Measurements from ENCODE around the gene NPEPL1.

Gene NPEPL1

GRCh38 chr20:58711266-58712051 is 18.9 kb downstream of the NPEPL1 start:
- in situ Hi-C loops (cut with HindIII; ENCODE audit: low sequenced_read_pairs), result no loop called here

- in situ Hi-C loops (cut with HindIII; ENCODE audit: low sequenced_read_pairs), result no loop called here
These were observed 19.7 kb downstream of the NPEPL1 start for GRCh38 chr20:58712151-58712791.

GRCh38 chr20:58712806-58713731 is 20.5 kb downstream of the NPEPL1 start:
- in situ Hi-C loops (cut with HindIII; ENCODE audit: low sequenced_read_pairs), result no loop called here

- in situ Hi-C loops (cut with HindIII; ENCODE audit: low sequenced_read_pairs), result no loop called here
These were observed 21.3 kb downstream of the NPEPL1 start for GRCh38 chr20:58713801-58714339.

DNA sequence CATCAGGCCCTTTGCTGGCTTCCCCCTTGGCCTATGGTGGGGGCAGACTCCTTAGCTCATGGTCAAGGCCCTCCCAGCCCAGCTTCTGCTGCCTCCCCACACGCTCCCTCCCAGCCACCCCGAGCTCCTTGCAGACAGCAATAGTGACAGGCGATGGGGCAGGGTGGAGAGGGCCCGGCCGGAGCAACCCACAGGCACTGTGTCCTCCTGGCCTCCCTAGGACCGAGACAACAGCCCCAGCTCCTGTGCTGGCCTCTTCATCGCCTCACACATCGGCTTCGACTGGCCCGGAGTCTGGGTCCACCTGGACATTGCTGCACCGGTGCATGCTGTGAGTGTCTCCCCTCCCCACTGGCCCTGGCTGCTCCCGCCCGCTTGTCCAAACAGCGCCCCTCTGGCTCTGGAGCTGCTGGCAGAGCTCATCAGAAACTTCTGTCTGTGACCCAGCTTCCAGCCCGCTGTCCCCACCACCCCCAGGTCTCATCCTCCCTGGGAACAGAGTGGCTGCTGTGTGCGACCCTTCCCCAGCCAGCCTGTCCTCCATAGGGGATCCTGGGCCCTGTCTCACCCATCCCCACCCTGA is 21.8 kb downstream of the NPEPL1 start:
- in situ Hi-C loops (cut with HindIII; ENCODE audit: low sequenced_read_pairs), result no loop called here

DNA sequence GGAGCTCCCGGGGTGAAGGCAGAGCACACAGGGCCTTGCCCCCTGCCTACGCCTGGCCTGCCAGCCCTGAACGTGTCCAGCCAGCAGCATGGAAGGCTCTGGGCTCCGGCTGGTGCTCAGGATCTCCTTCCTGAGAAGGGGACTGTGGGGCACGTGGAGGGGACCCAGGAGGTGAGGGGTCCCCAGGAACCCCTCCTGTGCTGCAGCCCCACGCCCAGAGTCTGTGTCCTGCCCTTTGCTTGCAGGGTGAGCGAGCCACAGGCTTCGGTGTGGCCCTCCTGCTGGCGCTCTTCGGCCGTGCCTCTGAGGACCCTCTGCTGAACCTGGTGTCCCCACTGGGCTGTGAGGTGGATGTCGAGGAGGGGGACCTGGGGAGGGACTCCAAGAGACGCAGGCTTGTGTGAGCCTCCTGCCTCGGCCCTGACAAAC is 22.3 kb downstream of the NPEPL1 start:
- in situ Hi-C loops (cut with HindIII; ENCODE audit: low sequenced_read_pairs), result no loop called here

GRCh38 chr20:58715391-58715800 is 22.8 kb downstream of the NPEPL1 start:
- in situ Hi-C loops (cut with HindIII; ENCODE audit: low sequenced_read_pairs), result no loop called here

DNA sequence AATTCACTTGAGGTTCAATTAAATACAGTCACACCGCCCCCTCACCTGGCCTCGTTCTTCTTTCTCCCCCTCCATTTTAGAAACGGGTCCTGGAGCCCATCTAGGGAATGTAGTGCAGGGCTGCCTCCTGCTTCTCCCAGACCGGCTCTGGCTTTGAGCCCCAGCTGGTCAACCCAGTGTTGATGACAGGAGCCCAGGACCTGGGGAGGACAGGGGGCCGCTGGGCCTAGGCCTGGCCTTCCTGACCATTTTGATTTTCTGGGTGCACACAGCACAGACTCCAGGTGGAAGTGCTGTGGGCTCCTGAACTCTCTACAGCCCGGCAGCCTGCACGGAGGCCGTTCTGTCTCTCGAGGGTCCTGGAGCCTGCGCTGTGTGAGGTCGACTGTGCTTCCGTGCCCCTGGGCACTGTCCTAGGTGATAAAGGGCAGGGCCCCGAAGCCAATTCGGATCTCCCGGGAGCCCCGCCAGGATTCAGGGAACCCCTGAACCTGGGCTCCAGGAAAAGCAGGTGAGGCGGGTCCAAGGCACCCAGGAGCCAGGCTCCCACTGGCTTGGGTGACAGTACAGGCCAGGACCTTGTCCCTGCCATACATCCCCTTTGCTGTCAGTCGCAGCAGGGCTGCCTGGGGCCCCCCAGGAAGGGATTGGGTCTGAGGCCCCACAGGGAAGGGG is 23.3 kb downstream of the NPEPL1 start:
- in situ Hi-C loops (cut with HindIII; ENCODE audit: low sequenced_read_pairs), result no loop called here

DNA sequence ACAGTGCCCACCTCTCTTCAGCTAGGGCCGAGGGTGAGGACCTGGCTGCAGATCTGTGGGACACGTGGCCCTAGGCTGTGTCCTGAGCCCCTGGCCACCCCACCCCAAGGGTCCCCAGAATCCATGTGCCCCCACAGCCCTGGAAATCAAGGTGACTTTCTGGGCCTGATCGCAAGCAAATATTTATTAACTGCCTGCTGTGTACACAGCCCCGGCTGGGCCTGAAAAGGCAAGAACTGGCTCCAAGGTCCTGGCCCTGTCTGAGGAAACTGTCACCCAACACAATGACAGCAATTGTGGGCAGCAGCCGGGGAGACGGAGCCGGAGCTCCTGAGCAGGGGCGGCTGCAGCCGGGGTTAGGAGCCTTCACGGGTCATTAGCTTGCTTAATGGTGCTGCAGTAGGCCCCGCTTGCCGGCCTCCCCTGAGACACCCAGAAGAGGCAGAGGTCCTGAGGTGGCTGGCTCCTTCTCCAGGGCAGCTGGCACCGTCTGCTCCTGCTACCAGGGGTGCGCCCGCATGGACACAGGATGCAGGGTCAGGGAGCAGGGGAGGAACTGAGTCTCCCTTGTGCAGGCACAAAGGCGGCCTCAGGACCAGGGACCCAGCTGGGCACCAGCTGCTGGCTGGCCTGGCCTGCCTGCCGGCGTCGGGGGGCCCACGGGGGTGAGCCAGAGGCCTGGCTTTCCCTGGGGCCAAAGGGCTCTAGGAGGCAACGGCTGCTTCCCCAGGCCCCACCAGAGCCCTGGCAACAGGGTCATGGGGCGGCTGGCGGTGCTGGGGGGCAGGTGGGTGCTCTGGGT is 24.1 kb downstream of the NPEPL1 start:
- in situ Hi-C loops (cut with HindIII; ENCODE audit: low sequenced_read_pairs), result no loop called here

DNA sequence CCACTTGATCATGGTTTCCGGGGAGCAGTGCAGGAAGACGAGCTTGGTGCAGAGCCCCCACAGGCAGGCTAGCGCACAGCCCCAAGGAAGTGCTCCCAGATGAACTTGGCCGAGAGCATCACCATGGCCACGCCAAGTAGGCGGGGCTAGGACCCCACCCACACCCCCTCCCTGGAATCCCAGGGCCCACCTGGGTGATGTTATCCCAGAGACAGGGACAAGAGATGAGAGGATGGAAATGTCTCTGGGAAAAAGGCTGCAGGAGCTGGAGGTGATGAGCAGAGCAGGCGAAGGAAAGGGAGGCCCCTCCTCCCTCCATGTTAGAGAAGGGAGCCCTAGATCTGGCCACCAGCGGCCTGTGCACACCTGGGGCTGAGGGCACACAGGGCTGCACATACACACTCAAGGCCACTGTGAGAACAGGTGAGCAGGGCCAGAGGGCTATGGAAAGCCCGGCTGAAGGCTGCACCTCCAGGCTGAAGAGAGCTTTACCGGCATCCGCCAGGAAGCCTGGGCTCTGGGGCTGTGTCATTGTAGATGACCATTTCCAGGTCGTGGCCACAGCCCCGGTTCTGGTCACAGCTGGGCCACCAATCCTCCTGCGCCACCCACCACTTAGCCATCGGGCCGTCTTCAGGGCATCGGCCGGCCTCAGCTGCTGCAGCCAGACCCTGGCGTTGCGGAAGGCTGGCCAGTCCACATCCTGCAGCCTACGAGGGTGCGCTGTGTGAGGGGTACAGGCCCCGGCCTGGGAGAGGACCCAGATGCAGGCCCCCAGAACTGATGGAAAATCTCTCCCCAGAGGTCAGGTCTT is 24.9 kb downstream of the NPEPL1 start:
- in situ Hi-C loops (cut with HindIII; ENCODE audit: low sequenced_read_pairs), result no loop called here

GRCh38 chr20:58718121-58718563 is 25.5 kb downstream of the NPEPL1 start:
- in situ Hi-C loops (cut with HindIII; ENCODE audit: low sequenced_read_pairs), result no loop called here

DNA sequence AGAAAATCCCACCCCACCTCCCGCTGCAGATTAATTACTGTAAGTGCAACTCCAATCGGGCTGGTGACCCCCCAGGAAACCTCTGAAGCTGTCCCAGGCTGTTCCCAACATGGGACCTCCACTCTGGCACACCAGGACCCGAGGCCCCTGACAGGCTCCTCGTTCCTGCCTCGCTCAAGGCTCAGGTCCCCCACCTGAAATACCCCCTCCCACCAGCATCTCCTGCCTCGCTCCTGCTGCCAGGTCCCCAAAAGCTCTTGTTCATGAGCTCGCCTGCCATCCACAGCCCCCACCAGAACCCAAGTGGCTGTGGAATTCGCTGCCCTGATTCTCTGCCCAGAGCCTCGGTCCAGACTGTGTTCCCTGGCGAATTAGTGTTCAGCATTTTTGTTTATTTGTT is 26.1 kb downstream of the NPEPL1 start:
- in situ Hi-C loops (cut with HindIII; ENCODE audit: low sequenced_read_pairs), result no loop called here

DNA sequence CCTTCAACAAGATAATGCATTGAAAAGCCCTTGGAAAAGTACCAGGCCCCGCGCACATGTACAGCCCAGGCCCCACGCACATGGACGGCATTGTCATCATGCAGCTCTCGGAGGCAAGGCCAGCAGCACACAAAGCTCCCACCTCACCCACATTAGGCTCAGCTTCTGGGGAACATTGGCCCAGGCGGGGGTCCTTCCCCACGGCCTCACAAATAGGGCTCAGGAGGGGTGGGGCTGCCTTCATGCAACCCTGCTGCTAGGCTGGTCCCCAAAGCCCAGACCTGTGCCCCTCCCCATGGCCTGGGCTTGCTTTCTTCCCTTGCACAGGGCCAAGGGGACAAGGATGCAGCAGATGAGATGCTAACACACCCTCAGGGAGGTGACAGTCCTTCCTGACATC is 26.7 kb downstream of the NPEPL1 start:
- in situ Hi-C loops (cut with HindIII; ENCODE audit: low sequenced_read_pairs), result no loop called here

GRCh38 chr20:58719971-58720371 is 27.4 kb downstream of the NPEPL1 start:
- in situ Hi-C loops (cut with HindIII; ENCODE audit: low sequenced_read_pairs), result no loop called here

DNA sequence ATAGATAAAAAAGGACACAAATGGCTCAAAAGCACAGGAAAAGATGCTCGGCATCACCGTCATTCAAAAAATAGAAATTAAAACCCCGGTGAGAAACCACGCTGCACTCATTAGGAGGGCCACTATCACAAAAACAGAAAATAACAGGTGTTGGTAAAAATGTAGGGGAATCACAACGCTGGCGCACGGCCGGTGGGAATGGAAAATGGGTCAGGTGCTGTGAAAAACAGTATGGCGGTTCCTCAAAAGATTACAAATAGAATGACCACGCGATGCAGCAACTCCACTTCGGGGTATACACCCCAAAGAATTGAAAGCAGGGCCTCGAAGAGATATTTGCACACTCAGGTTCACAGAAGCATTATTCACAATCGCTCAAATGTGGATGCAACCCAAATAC is 28.3 kb downstream of the NPEPL1 start:
- in situ Hi-C loops (cut with HindIII; ENCODE audit: low sequenced_read_pairs), result no loop called here

GRCh38 chr20:58721951-58722778 is 29.6 kb downstream of the NPEPL1 start:
- in situ Hi-C loops (cut with HindIII; ENCODE audit: low sequenced_read_pairs), result no loop called here

DNA sequence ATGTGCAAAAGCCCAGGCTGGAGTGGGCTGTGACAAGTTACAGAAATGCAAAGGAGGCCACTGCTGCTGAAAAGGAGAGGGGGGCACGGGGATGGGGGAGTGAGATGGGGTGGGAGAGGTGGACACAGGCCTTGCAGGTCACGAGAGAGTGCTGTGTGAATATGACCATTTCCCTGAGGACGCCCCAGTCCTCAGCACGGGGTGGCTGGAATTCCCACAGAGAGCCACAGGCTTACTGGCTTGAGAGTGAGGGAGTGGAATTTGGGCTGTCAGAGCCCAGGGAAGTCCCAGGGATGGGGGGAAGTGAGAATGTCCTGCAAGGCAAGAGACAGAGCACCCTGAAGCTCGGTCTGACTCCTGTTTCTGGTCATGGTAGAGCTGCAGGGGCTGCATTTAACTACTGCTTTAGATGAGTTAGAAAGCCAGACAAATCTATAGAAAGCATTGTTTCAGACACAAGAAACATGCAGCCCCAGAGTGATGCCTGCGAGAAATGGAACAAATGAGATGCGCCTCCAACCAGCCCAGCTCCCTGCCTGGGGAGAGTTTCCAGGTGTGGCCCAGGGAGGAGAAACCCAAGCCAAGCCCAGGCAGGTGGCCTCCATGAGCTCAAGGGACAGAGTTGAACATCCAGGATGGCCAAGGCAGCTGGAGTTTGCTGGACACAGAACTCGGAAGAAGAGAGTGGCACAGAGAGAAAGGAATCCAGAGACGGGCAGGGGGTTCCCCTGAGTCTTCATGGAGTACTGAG is 30.5 kb downstream of the NPEPL1 start:
- in situ Hi-C loops (cut with HindIII; ENCODE audit: low sequenced_read_pairs), result no loop called here

Data from endothelial cell of hepatic sinusoid (primary cell).